ENCODE data around the gene MGAT5.
A peak's percentile ranks its signal among the peaks of the same experiment; 100 is the strongest.

MGAT5 gene

DNA sequence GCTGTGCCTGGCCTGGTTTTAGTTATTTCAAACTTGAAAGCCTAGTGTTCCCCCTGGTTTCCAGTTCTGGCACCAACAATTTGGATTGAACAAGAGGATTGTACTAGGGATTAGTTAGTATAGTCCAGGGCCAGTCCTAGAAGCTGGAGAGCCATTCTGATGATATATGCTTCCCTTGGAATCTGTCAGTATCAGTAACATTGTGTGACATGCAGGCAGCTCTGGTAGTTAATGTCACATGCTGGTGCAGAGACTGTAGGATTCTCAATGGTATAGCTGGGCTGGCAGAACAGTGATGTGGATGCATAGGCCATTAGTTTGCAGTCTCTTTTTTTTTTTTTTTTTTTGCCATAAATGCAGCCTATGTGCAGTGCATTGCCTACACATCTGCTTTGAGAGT, 3.6 kb downstream of the MGAT5 start:
- DNase-seq: no peak

DNA sequence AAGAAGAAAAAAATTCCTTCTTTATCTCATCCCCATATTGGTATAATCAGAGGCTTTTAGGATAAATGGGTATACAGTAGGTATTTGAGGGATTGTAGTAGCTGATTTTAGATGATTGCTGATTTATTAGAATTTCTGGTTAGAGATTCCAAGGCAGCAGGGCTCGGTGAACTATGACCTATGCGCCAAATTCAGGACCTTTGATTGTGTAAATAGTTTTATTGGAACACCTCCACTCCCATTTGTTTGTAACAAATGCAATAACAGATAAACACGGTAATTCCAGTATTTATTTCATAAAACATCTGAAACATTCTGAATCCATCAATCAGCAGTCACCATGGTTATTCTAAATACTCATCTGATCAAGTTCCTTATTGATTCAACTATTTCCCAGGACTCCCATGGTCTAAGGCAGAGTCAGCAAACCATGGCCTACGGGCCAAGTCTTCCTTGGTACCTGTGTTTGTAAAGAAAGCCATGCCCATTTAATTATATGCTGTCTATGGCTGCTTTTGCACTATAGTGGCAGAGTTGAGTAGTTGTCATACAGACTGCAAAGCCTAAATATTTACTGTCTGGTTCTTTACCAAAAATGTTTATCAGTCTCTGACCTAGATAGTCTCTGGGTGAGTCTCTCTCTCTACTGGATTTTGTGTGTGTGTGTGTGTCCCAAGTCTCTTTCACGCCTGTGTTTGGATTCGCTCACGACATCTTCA, 4.3 kb downstream of the MGAT5 start:
- no peak for DNase-seq

DNA sequence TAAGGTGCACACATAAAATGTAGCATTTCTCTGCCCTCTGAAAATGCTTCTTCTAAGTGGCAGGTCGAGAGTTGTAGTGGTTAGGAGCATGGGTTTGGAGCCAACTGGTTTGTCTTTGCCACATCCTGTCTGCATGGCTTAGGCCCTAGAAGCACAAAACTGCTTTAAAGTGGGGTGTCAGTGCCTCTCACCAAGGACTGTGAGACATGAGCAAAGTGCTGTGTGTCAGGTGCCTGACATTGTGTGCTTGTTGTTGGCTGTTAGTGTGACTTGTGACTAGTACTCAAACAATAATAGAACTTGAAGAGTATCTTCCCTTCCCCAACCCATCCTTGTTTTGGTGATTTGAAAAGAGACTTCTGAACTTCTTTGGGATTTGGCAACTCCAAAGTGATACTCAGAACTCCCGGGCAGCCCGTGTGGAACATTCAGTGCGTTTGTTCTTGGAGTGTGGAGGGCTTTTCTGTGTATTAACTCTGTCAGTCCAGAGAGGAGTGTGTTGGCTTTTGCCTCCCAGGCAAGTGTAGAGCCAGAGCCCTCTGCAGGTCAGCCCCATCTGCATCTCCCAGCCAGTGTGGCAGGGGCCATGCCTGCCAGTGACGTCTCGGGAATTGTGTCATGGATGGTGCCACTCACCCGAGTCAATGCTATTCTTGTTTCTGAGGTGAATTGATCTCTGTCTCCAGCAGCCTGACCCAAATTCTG, 5.0 kb downstream of the MGAT5 start:
- peak; percentile 65 to 72 for DNase-seq

DNA sequence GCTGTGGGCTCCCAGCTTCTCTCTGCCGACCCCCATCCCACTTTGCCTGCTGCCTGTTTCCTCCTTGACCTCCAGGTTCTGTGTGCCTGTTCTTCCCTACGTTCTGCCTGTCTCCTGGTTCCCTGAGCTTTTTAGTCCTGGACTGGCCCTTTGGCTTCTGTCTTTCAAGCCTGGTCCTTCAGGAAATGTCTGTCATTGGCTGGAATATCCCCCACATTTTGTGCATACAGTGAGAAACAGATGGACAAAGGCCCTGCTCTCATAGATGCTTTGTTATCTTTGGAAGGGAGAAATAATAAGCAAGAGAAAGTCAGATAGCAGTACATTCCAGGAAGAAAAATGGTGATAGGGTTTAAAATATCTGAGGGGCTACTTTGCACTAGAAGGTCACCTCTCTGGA, 5.7 kb downstream of the MGAT5 start:
- no peak for DNase-seq

DNA sequence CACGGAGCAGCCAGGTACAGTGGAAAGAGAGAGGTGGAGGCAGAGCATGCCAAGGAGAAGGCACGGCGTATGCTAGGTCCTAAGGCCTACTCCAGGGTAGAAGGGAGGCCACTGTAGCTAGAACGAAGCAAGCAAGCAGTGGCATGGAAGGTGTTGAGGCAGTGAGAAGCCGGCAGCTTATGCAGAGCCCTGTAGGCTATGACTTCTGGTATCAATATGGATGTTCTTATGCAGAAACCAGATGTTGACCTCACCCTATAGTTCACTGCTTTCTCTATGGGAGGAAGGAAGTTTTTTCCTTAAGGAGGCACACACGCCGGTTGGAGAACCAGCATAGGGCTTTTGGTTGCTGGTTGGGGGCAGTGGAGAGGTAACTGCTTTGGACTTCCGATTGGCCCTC, 6.1 kb downstream of the MGAT5 start:
- DNase-seq: no peak

DNA sequence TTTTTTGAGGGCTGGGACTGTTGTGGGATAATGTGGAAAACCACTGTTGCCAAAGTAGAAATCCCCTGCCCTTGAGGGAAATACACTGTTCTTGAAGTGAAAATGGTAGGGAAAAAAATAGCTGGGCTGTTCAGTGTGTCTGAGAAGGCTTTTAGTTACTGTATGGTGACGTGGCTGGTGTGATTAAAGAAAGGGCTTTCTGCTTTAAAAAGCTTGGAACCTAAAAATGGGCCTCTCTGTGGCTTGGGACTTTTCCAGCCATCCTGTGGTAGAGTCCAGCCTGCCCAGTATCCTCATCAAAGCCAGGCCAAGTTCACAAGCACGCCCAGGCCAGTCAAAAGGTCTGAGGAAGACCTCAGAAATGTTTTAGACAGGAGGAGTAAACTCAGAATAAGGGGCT, 6.8 kb downstream of the MGAT5 start:
- DNase-seq: no peak

DNA sequence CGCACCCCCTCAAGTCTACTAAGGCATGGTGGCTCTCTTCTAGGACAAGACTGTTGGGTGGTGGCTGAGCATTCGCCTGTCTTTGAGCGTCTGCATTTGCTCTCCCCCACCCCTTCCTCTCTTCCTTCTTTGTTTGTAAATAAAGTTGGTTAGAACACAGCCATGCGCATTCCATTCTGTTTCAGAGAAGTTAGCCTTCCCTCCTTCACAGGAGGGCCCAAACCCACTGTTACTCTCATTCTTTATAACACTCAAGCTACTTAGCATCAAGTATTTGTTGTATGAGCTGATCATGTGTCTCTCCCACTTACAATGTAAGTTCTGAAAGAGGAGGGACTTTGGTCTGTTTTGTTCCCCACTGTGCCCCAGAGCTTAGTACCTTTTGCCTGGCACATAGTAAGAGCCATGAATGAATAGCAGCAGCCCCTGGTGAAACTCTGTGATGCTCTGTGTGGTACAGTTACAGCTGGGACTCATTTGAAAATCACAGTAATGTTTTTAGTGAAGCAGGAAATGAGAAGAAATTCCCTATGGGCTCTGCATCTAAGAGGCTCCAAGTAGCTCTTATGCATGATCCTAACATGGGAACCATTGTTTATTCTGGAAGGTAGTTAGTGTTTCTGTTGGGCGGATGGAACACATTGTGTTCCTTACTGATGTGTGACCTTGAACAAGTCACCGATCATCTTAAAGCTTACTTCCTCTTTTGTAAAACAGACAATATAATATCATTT, 7.7 kb downstream of the MGAT5 start:
- no peak for DNase-seq

DNA sequence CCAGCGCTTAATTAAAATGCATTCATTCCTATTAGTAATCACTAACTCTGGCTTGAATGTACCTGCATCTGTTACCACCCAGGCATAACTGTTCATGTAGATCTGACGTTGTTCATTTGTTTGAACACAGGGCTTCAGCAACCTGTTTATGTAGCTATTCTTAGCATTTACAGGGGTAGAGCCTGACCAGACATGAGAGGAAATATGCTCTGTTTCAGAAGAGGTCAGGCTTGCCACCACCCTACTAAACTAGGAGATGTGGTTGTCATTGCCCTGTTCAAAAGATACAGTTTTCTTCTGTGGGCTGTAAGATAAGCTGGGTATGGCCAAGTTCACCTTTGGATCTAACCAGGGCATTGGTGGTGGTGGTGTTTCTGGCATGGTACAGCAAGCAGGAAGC, 8.8 kb downstream of the MGAT5 start:
- DNase-seq: peak in 1 of 2 donors; percentile 48

DNA sequence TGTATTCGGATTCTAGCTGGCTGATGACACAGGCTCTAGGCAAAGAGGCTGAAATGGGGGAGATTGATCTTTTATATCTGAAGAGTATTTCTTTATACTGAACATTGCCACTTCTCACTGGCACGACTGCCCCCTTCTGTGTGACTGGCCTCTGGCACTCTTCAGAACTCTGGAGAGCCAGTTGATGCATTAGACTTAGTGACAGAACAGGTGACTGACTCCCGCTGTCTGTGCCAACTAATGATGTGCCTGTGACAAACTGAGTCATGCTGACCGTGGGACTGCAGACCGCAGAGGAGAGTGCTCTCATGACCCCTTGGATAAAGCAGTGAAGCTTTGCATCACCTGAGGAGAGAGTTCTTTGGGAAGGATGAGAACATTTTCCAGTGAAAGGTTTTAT, 14.4 kb downstream of the MGAT5 start:
- DNase-seq: no peak

DNA sequence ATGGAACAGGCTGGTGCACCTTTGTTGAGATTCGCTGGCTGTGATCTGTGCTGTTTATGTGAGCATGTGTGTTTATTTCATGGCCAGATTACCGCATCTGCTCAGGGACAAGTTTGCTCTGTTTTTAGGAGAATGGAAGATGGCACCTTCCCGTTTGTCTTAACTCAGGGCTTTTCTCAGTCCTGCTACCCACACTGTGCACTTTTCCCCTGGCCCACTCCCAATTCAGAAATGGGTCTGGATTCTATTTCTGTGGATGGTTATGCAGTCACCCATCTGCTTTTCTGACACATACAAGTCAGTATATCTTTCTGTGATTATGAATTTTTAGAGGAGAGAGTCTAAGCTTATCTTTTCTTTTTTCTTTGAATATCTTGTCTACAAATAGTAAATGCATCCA, 15.4 kb downstream of the MGAT5 start:
- DNase-seq: no peak

DNA sequence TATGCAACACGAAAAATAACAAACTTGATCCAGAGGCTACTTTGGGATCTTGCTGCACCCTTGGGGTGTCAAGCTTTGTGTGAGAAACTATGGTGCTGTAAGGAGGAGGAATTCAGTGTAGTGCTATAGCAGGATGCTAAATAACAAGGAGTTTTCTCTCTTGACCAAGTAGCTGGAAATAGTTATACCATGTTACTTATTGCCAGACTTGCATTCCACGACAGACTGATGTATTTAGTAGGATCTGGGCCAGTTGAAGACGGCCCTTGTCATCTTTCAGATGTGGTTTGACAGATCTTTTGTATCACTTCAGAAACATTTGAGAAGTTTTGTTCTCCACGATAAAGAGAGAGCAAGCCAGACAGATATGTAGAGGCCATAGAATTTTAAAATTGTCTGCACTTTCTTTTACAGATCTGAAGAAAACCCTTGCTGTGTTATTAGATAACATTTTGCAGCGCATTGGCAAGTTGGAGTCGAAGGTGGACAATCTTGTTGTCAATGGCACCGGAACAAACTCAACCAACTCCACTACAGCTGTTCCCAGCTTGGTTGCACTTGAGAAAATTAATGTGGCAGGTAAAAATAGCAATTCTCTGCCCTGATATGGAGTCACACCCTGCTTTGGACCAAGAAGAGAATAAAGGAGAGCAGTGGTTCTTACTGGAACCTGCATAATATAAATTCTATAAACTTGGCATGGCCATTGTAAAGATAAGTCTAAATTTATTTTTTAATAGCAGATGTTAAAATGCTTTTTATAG, 16.3 kb downstream of the MGAT5 start:
- DNase-seq: no peak

DNA sequence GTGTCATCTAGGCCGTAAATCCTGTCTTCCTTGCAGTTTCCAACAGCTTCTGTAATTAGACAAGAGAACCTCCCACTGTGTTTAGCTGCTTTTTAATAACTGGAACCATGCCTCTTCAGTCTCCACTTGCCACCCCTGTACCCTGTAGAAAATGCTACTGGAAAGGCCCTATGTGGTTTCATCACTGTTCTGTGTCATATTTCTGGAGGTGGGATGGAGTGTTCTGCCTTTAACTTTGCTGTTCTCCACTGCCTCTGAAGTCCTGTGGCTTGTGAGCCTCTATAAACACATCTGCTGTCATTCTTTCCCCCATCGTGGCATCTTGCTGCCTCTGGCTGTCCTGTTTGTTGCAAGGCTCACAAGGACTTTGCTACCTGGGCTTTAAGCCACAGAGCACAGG, 17.9 kb downstream of the MGAT5 start:
- no peak for DNase-seq

DNA sequence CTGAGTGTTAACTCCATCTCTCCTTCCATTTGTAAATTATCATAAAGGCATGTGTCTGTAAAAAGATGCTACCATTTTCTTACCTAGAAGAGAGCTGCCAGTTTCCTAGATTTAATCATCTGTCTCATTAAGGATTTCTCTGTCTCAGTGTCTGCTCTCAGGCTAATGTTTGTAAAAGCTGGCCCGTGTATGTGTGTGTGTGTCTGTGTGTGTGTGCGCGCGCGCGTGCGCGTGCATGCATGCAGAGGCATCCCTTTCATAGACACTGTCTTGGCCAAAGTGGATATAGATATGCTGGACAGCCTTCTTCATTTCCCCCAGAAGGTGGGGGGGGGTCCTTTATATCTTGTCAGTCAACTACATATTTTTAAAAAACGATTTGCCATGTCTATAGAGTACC, 18.9 kb downstream of the MGAT5 start:
- DNase-seq: no peak

DNA sequence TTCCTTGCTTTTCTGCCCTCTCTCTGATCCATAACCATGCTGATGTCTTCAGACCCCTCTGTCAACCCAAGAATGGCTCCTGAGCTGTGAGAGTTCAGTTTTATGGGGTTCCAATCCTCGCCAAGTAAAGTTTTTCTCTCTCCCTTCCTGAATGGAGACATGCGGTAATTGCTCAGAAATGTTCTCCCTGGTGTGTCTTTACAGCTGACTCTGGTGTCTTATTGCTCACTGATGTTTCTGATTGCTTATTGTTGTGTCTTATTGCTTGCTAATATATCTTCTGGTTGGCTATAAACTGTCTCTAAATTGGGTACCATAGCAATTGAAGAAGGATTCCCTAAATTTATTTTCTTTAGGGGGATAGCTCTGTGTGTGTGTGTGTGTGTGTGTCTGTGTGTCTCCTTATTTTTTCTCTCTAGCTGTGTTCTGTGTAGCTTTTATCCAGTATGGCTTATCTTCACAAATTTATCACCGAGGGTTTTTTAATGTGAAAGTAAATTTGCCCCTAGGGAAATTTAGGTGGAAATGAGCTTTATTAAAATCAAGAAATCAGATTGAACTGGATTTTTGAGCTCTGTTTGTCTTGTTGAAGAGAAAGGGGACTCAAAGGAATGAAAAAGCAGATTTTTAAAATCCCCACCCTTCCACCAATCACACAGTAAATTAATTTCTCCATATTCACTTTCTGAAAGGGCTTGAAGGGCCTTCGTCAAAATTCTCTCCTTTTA, 19.5 kb downstream of the MGAT5 start:
- DNase-seq: no peak

DNA sequence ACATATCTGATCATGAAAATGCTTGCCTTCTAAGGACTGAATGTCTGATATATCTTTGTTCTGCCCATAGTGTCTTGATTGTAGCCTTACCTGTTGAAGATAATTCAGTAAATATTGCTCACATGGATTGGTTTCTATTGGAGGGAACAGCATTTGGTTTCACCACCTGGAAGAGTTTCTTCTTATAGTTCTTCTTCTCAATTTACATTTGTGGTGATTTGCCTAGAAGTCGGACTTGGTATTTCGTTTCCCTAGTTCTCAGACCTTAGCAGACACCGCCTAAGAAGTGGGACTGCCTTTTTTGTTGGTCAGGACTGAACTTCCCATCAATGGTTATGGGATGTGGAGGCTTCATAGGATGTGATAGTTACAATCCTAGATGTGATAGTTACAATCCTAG, 20.2 kb downstream of the MGAT5 start:
- DNase-seq: no peak

DNA sequence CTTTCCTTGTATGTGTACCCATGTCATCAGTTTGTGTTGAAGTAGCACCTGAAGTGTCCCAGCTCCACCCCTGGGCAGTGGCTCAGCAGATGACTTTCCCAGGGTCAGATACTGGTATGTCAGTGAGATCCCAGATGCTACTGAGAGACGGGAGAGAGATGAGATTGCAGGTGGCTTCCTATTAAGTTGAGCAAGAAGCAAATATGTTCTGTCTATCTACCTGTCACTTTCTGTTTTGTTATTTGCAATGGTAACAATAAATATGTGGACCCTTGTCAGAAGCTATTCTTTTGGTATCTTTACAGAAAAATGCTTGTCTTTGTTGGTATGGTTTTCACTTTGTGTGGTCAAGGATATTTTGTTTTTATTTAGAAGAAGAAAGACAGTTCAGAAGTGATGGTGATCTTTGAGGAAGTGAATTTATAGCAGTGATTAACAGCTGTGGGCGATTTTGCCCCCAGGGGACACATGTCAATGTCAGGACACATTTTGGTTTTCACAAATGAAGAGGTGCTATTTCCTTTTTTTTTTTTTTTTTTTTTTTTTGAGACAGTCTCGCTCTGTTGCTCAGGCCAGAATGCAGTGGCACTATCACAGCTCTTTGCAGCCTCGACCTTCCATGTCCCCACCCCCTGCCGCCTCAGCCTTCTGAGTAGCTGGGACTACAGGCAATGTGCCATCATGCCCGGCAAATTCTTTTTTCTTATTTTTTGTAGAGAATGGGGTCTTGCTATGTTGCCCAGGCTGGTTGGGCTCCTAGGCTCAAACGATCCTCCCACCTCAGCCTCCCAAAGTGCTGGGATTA, 21.4 kb downstream of the MGAT5 start:
- peak in 1 of 2 donors; percentile 78 for DNase-seq

DNA sequence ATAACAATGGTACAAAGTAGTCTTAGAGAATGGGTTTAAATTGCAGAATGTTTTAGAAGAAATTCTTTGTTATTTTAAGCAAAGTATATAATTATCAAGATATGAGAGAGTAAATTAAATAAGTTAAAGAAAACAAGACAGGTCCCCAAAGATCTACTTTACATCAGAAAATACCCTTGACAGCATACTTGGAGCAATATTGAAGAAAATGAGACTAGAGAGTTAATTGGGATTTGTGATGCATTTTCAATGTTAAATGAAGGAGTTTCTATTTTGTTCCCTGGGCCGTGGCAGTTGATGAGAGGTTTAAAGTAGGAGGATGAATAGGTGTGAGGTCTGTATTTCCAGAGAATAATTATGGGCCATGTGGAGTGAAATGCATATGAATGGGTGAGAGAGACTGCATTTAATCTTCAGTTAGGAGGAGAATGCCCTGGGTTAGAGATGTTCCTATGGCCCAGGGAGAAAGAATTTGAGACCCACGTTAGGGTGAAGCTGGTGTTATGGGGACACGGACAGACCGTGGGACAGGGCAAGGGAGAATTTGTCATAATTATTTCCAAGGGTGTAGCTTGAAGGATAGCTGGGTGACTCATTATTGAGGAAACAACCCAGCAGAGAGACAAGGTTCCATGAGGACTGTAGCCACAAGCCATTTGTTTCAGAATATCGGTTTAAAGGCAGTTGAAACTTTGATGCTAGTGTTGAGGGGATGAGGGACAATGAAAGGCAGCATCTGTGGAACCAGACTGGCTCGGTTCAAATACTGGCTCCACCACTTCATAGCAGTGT, 22.7 kb downstream of the MGAT5 start:
- no peak for DNase-seq

DNA sequence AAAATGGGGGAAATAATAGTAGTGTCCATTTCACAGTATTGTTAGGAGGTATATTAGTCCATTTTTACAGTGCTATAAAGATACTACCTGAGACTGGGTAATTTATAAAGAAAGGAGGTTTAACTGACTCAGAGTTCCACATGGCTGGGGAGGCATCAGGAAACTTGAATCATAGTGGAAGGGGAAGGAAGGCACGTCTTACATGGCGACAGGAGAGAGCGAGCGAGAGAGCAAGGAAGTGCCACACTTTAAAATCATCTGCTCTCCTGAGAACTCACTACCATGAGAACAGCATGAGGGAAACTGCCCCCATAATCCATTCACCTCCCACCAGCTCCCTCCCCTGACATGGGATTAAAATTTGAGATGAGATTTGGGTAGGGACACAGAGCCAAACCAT, 23.4 kb downstream of the MGAT5 start:
- DNase-seq: no peak

DNA sequence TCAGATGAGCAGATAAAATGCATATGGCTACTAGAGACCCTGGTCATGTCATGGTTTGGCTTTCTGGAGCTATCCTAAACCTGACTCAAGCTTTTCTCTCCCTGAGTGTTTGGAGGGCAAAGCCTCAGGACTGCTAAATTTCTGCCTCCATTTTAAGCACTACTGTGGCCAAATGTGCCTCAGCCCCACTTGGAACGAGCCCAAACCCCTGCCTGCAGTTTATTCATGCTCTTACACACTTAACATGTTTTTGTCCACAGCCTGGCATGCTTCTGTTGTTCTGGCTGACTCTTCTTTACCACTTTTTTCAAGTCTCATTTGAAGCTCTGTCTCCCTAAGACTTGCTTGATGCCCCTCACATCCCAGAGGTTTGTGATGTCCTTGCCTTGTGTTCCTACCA, 24.7 kb downstream of the MGAT5 start:
- no peak for DNase-seq

DNA sequence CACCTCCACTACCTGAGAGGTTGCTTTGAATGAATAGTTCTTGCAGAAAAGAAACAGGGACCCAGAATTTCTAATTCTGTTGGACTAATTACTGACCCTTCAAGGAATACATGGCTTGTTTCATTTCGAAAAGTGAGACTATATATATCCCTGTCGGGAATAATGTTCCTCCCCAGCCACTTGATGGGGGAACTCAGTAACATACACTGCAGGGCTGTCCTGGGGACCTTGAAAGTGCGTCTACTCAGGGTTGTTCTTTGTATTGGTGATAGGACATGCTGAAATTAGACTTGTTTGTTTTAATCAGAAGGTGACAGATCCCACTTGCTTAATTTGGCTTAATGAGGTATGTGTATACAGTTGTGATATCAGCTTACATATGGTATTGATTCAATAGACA, 25.5 kb downstream of the MGAT5 start:
- no peak for DNase-seq

DNA sequence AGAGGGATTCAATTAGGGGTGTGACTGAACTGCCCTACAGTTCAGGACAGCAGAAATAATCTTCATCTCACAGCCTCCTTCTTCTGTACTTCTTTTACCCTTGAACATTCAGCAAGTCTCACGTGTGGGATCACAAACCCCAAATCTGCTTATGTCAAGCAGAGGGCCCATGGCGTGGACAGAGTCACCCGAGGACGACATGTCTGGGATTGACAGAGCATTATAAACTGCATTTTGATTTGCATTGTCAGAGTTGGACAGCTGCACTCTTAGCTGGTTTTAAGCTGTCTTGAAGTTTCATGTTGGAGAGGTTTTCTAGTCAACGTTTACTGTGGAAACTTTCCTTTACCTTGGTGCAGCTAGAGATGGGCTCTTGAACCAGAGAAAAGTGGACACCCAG, 26.4 kb downstream of the MGAT5 start:
- no peak for DNase-seq
